Upper lobe of left lung (tissue), 4 donors: ENCODE measurements around the gene CLPTM1L.

ENCODE experiments used
- CTCF ChIP-seq, 6 experiments: fragments of 450-650 bp in 4 of 6; fragments of 200-600 bp in 2 of 6; sonication (generic) in 2 of 6; IDR thresholded peaks; one replicate each; pipeline ENCODE4 v1.5.1; 2016 to 2019; ENCODE audit warnings: antibody characterized with exemption in 6 of 6
- POLR2A ChIP-seq, 4 donors: fragments of 450-650 bp; IDR thresholded peaks; one replicate each; pipeline ENCODE4 v1.5.1; 2016 to 2017; ENCODE audit warnings: antibody characterized with exemption in 4 of 4, mild to moderate bottlenecking in 2 of 4
- POLR2AphosphoS5 ChIP-seq, 2 donors: sonication (generic); formaldehyde crosslinking; IDR thresholded peaks; one replicate each; pipeline ENCODE4 v1.5.1; 2017; ENCODE audit warnings: antibody characterized with exemption in 2 of 2

GRCh38 chr5:1285883-1286291, 59.0 kb downstream of the CLPTM1L start:
- TF ChIP-seq POLR2A (IDR thresholded peaks at IDR 0.05) (no peak), POLR2AphosphoS5 (IDR thresholded peaks at IDR 0.05) (no peak), CTCF (IDR thresholded peaks at IDR 0.05) (no peak)
